Measurements from ENCODE around the gene IGDCC3.
A peak's percentile ranks its signal among the peaks of the same experiment; 100 is the strongest.

GRCh38 chr15:65318870-65319356, 58.9 kb downstream of the IGDCC3 start:
- TF ChIP-seq YY1 (IDR thresholded peaks at IDR 0.05; ENCODE audit: insufficient read depth, insufficient read length): peak; percentile 15
- TF ChIP-seq ZNF274 (IDR thresholded peaks at IDR 0.05; ENCODE audit: low read depth, low read length): no peak
- TF ChIP-seq SUZ12 (IDR thresholded peaks at IDR 0.05; ENCODE audit: extremely low read depth, insufficient read depth, insufficient read length): no peak
